GM21737 (cell line): ENCODE measurements around the gene SUMO3.

Experiments used
- ATAC-seq: cut with Tn5 transposase; IDR thresholded peaks from one replicate; pipeline ENCODE4 v1.9.1; 2021; ENCODE audit warnings: mild to moderate bottlenecking, moderate library complexity; ENCODE audit not compliant: unreplicated experiment

The SUMO3 gene

GRCh38 chr21:44762221-44763049 lies 55.4 kb downstream of the SUMO3 start:
- no peak for ATAC-seq

- ATAC-seq = no peak
These were observed 56.1 kb downstream of the SUMO3 start for GRCh38 chr21:44761747-44762208.

DNA sequence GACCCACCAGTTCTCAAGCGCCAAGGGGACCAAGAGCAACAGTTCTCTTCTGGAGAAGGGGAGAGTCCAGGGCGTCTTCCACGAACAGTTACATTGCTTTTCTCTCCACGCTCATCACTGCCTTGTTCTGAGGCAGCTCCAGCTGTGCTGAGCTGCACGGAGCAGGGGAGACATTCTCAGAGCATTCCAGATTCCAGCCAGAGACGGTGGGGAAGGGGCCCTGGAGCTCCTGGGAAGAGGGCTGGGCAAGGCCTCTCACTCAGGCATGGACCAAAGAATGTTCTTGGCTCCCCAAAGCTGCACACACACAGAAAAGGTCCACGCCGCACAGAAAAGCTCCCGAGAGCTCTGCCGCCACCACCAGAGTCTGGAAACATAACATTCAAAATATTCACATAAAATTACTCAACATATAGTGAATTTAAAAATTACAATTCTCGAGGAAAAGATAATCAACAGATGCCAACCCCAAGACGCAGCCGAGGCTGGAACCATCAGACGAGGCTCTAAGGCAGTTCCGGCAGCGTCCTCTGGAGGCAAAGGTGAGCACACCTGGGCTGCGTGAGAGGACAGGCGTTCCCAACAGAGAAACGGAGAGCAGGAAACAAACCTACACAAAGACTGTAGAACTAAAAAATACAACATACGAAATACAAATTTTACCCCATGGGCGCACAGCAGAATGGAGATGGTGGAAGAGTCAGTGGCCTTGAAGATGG lies 56.7 kb downstream of the SUMO3 start:
- ATAC-seq = no peak

GRCh38 chr21:44760376-44760775 lies 57.5 kb downstream of the SUMO3 start:
- ATAC-seq = no peak

DNA sequence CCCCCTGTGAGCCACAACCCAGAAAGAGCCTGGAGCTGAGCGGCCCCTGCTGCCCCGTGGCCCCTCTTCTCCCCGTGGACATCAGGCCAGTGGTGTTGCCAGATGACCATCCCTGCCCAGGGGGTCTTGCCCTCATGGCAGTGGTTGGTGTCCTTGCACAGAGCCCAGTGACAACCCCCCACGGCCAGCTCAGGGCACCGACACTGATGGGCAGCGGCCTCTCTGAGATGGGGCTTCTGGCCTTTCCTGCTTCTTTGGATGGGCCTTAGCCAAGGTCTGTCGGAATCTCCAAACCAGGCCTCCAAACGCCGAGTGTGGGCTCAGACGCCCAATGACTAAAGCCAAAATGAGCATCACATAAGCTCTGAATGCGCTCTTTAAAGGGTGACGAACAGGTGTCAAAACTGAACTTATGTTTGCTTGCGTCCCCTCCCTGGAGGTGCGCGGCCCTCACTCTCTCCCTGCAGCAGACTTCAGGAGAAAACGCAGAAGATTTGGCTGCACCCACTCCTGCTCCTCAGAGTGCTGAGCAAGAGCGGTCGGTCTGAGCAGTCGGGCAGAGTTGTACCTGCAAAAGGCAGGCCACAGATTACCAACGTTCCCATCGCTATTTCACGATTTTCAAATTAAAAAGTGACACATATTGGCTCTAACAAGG lies 58.1 kb downstream of the SUMO3 start:
- no peak for ATAC-seq

GRCh38 chr21:44758781-44759627 lies 58.9 kb downstream of the SUMO3 start:
- ATAC-seq = no peak

DNA sequence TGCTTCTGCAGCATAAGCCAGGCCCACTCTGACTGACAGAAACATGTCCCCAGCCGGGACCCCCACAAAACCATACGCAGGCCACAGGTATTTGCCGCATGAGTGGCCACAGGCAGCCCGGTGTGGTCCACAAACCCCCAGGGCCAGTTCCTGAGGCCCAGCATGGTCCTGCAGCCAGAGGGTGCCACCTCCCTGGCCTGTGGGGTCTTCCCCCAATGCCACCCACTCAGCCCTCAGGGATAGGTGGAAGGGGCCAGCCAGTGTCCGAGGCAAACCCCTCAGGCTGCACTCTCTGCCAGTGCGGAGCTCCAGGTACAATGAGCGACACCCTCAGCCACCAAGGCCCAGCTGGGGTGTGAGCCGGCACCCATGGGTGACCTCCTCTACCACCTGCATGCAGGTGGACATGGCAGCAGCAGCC lies 59.7 kb downstream of the SUMO3 start:
- ATAC-seq = no peak

GRCh38 chr21:44757731-44758130 lies 60.1 kb downstream of the SUMO3 start:
- ATAC-seq = no peak

DNA sequence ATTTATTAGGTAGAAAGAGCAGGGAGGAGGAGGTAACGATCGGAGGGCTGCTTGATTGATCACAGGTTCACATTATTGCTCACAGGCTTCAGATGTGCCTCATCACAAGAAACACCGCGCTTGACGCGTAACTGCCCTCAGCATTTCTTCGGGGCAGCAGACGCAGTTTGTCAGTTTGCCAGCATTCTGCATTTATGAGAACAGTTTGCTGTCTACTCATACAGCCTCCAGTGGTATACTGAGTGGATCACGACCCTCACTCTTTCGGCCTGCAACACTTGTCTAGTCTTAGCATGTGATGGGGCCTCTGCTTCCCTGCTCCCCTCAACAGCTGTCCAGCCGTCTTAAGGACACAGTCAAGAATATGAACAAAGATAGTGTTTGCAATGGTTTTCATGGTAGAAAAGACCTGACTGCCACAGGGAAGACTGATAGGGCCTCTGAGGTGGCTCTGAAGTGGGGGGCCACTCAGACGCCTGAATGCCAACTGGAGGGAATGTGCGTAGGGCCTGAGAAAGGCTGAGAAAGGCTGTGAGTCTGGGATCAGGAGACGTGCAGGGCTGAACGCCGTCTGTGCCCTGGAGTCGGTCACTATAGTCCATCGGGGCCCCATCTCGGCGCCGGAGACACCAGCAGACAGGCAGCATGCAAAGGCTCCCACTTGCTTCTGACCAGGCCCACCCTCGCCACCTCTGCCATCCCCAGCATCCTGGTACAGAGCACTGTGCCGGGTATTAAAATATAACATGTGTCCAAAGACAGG lies 61.3 kb downstream of the SUMO3 start:
- no peak for ATAC-seq
